Common myeloid progenitor, CD34-positive (primary cell): ENCODE data around the gene INTS11.

ENCODE experiments used
- CTCF ChIA-PET: fragments of 350-600 bp; sonication (Branson Sonifier 250); formaldehyde crosslinking; loops from one replicate; lab custom pipeline; 2021; ENCODE audit warnings: antibody characterized with exemption; lab: Charles Lee
- POLR2A ChIA-PET: fragments of 350-600 bp; sonication (Branson Sonifier 250); formaldehyde crosslinking; loops from one replicate; lab custom pipeline; 2021; ENCODE audit warnings: antibody characterized with exemption; lab: Charles Lee
- DNase-seq, 3 donors: peaks; one replicate each; pipeline versions ENCODE4 v3.0.0 to v3.0.0-alpha.2; 2013
- H3K27ac ChIP-seq, 2 experiments: 1 replicate in 1 of 2; 2 replicates in 1 of 2; pipeline ENCODE4 v1.7.0; 2013; ENCODE audit warnings: inconsistent platforms in 2 of 2, low read length in 2 of 2, mild to moderate bottlenecking in 2 of 2, low read depth in 1 of 2, moderate library complexity in 1 of 2; ENCODE audit not compliant: severe bottlenecking in 2 of 2, insufficient read depth in 1 of 2, poor library complexity in 1 of 2
- H3K27me3 ChIP-seq, 5 experiments: replicated peaks in 2 of 5; 1 replicate in 3 of 5; 2 replicates in 2 of 5; pipeline versions ENCODE4 v1.6.1 to v1.7.0; 2013; ENCODE audit warnings: low read length in 4 of 5, mild to moderate bottlenecking in 2 of 5, moderate library complexity in 2 of 5, inconsistent platforms in 1 of 5; ENCODE audit not compliant: insufficient read depth in 5 of 5, control insufficient read depth in 4 of 5
- H3K36me3 ChIP-seq, 4 experiments: 1 replicate in 2 of 4; 2 replicates in 2 of 4; pipeline versions ENCODE4 v1.6.1 to v1.7.0; 2013; ENCODE audit warnings: low read length in 3 of 4, control low read depth in 1 of 4, mild to moderate bottlenecking in 1 of 4; ENCODE audit not compliant: control insufficient read depth in 4 of 4, insufficient read depth in 4 of 4
- H3K4me1 ChIP-seq, 4 experiments: 1 replicate in 3 of 4; 2 replicates in 1 of 4; pipeline versions ENCODE4 v1.6.1 to v1.7.1; 2013; ENCODE audit warnings: low read length in 3 of 4, mild to moderate bottlenecking in 3 of 4, control low read depth in 1 of 4, inconsistent platforms in 1 of 4, moderate library complexity in 1 of 4; ENCODE audit not compliant: control insufficient read depth in 4 of 4, insufficient read depth in 4 of 4; ENCODE audit errors: control extremely low read depth in 1 of 4
- H3K4me3 ChIP-seq, 7 experiments: 1 replicate in 4 of 7; 2 replicates in 3 of 7; pipeline versions ENCODE4 v1.5.1 to v1.7.0; 2013; ENCODE audit warnings: mild to moderate bottlenecking in 7 of 7, low read length in 6 of 7, moderate library complexity in 6 of 7, inconsistent platforms in 2 of 7, low read depth in 2 of 7, control low read depth in 1 of 7; ENCODE audit not compliant: insufficient read depth in 4 of 7, control insufficient read depth in 1 of 7; ENCODE audit errors: extremely low read depth in 1 of 7
- H3K9me3 ChIP-seq, 5 experiments: 1 replicate in 4 of 5; 2 replicates in 1 of 5; pipeline versions ENCODE4 v1.6.1 to v1.7.1; 2013; ENCODE audit warnings: low read length in 4 of 5, mild to moderate bottlenecking in 2 of 5, inconsistent platforms in 1 of 5, low read depth in 1 of 5, moderate library complexity in 1 of 5; ENCODE audit not compliant: control insufficient read depth in 4 of 5, insufficient read depth in 2 of 5; ENCODE audit errors: control extremely low read depth in 1 of 5
- WGBS: methylation state at CpG from one replicate; pipeline ENCODE4 v1.1.5; 2013; ENCODE audit not compliant: insufficient coverage; 5-methylcytosine and 5-hydroxymethylcytosine counted together

The INTS11 gene

DNA sequence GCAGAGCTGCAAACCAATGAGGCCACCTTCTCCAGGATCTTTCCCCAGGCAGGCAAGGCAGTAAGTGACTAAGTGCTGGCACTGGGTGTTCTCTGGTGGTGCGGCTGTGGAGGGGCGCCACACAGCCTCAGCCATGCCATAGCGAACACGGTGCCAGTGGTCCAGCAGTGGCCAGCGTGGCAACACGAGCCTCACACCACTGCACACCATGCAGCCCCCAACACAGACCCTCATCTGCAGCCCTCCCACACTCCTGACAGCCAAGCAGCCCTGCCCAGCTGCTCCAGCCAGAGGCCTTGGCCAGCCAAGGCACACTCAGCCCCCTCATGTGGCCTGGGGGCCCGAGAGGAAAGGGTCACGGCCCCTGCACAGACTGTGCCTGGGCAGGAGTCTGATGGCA, 3.0 kb downstream of the INTS11 start:
- Histone ChIP-seq H3K36me3 (peaks cover 4 to 44% (median 31%) of the 10 kb centered on the region in 4 experiments), H3K27me3 (no peaks in the 10 kb centered on the region), H3K4me1 (peaks cover 0 to 28% (median 27%) of the 10 kb centered on the region in 4 experiments), H3K9me3 (no peaks in the 10 kb centered on the region), H3K4me3 (no peak overlapping the region), H3K27ac (no peak overlapping the region)
- CTCF ChIA-PET = no interaction called here
- 100% methylated on average over 5 of the region's 8 CpGs for WGBS
- POLR2A ChIA-PET = no interaction called here
- no peak for DNase-seq

DNA sequence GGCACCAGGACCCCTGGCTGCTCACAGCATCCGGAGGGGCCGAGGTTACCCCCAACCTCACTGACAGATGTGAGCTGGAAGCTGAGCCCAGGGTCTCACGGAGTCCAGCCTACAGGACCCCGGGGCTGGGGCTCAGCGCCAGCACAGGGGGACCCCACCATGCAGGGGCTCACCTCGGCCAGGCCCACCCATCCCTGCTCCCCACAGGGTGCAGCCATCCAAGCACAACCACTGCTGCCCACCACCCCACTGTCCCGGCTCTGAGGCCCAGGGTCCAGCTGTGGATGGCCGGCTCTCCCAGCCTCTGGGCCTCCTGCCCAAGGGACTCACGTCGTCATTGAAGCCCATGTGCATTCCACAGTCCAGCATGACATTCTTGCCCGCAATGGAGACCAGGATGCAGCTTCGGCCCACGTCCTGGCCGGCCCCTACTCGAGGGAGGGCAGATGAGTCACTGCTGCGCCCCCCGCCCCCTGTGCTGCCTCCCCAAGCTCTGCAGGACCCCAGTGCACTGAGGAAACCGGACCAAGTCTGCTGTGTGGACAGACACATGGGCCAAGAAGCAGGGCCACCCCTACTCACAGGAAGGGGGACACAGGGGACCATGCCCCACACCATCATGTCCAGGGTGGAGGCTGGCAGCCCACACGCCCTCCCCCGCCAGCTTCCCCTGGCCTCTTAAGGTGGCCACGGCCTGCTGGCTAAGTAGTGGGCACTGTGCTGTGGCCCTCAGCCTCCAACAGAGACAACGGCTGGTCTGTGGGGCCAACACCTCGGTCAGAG, 3.6 kb downstream of the INTS11 start:
- Histone ChIP-seq H3K4me1 (peaks cover 0 to 25% (median 20%) of the 10 kb centered on the region in 4 experiments), H3K36me3 (peaks cover 4 to 45% (median 31%) of the 10 kb centered on the region in 4 experiments)
- POLR2A ChIA-PET = no interaction called here

DNA sequence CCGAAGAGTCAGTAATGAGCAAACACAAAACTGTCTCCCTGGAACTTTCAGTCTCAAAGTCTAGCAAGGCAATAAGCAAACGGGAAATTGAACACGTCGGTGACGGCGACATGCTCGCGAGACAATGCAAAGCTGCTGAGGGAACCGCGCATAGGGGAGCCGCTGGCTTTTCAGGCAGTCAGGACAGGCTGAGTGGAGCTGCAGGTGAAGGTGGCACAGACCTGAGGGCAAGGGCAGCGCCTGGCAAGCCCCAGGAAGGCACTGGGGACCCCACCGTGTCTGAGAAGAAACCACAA, 4.9 kb downstream of the INTS11 start:
- Histone ChIP-seq H3K27me3 (no peaks in the 10 kb centered on the region), H3K27ac (no peak overlapping the region), H3K9me3 (no peaks in the 10 kb centered on the region), H3K4me3 (no peak overlapping the region), H3K36me3 (peaks cover 5 to 55% (median 36%) of the 10 kb centered on the region in 4 experiments), H3K4me1 (peaks cover 0 to 21% (median 12%) of the 10 kb centered on the region in 4 experiments)
- no peak for DNase-seq
- CTCF ChIA-PET = no interaction called here
- 91% methylated on average over 13 of the region's 13 CpGs for WGBS
- POLR2A ChIA-PET = no interaction called here

More for the DNA sequence above, 3.6 kb downstream of the INTS11 start:
- Histone ChIP-seq H3K4me3 (no peak overlapping the region), H3K27me3 (no peaks in the 10 kb centered on the region), H3K27ac (peak overlapping the region in 1 of 2 experiments; percentile 7), H3K9me3 (no peaks in the 10 kb centered on the region)
- 97% methylated on average over 21 of the region's 23 CpGs for WGBS
- CTCF ChIA-PET = no interaction called here
- DNase-seq = no peak

DNA sequence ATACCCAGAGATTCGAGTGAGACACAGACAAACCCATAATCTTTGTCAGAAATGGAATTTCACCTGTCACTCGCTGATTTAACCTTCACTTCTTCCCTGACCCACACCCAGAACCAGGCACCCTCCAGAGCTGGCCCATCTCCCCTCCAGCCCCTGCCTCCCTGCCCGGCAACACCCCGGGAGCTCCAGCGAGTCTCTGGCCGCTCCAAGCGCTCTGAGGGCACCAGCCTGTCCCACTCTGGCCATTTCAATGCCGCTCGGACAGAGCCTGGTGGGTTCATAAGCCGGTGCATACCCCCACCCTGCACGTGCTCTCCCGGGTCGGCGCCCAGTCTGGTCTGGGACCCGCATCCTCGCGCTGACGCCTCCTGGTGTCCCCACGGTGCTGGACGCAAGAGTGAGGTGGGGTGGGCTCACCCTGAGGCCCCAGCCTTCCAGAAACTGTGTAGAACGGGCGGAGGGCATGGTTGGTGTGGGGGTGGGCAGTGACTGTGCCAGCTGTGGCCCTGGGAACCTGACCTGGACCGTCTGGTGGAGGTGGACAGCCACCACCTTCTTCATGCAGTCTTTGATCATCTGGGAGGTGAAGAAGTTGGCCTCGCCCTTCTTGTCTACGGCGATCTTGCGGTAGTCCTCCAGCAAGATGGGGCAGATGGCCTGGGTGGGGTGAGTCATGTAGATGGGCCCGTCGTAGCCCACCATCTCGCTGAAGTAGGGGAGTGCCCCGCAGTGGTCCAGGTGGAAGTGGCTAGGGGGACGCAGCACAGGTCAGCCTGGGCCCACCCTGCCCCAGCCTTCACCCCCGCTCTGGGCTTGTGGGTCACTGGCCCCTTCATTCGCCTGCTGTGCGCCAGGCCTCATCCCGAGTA, 5.4 kb downstream of the INTS11 start:
- POLR2A ChIA-PET = interaction anchor here (0.6 kb wide), 1 partner anchor 221 kb away, joined by 4 read pairs; no protein-coding TSS in a partner anchor
- 92% methylated on average over 29 of the region's 36 CpGs for WGBS
- H3K4me3 ChIP-seq = no peak overlapping the region
- H3K4me1 ChIP-seq = peaks cover 0 to 21% (median 10%) of the 10 kb centered on the region in 4 experiments
- no peaks in the 10 kb centered on the region for H3K9me3 ChIP-seq
- no peak for DNase-seq
- peaks cover 9 to 61% (median 41%) of the 10 kb centered on the region in 4 experiments for H3K36me3 ChIP-seq
- H3K27me3 ChIP-seq = no peaks in the 10 kb centered on the region
- no peak overlapping the region for H3K27ac ChIP-seq
- CTCF ChIA-PET = no interaction called here

DNA sequence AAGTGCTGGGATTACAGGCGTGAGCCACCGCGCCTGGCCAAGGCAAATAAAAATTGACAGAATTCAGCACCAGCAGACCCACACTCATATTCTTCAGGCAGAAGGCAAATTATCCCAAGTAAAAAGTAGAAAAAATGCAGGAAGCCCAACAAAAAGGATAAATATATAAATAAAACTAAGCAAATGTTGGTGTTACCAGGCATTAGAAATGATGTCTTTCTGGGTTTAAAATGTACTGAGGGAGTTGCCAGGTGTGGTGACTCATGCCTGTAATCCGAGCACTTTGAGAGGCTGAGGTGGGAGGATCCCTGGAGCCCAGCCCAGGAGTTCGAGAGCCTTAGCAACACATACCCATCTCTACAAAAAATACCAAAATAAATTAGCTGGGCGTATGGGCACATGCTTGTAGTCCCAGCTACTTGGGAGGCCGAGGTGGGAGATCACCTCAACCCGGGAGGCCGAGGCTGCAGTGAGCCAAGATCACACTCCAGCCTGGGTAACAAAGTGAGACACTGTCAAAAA, 6.3 kb downstream of the INTS11 start:
- 100% methylated on average over 4 of the region's 9 CpGs for WGBS
- no peaks in the 10 kb centered on the region for H3K27me3 ChIP-seq
- POLR2A ChIA-PET = interaction anchor here (0.6 kb wide), 1 partner anchor 221 kb away, joined by 4 read pairs; no protein-coding TSS in a partner anchor
- no peak for DNase-seq
- CTCF ChIA-PET = no interaction called here
- H3K4me1 ChIP-seq = peaks cover 0 to 16% (median 6%) of the 10 kb centered on the region in 4 experiments
- no peak overlapping the region for H3K27ac ChIP-seq
- peaks cover 9 to 69% (median 49%) of the 10 kb centered on the region in 4 experiments for H3K36me3 ChIP-seq
- no peak overlapping the region for H3K4me3 ChIP-seq
- no peaks in the 10 kb centered on the region for H3K9me3 ChIP-seq

DNA sequence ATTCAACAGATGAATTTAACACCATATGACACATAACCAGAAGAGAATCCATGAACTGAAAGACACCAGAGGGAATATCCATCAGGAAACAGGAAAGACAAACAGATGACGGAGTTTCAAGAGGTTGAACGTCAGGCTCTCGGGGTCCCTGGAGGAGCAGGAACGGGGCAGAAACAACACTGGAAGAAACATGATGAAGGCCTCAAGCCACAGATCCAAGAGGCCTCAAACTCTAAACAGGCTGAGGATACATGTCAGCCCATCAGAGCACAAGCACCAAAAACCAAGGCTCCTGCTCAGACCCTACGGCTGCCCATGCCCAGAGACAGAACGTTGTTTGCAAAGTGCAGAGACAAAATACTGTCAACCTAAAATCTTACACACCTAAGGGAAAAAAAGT, 7.0 kb downstream of the INTS11 start:
- H3K27ac ChIP-seq = no peak overlapping the region
- no peaks in the 10 kb centered on the region for H3K27me3 ChIP-seq
- H3K36me3 ChIP-seq = peaks cover 9 to 77% (median 54%) of the 10 kb centered on the region in 4 experiments
- CTCF ChIA-PET = no interaction called here
- POLR2A ChIA-PET = no interaction called here
- H3K4me3 ChIP-seq = no peak overlapping the region
- 93% methylated on average over 6 of the region's 6 CpGs for WGBS
- H3K9me3 ChIP-seq = no peaks in the 10 kb centered on the region
- peaks cover 0 to 10% (median 2%) of the 10 kb centered on the region in 4 experiments for H3K4me1 ChIP-seq
- no peak for DNase-seq
